Suprapubic skin (tissue), 4 donors: Measurements from ENCODE around the gene SGPL1. TPM values are rescaled to one million over a fixed set of nuclear protein-coding genes. Genes with fewer than 3 reads are reported as not detected.

Experiments
- DNase-seq, 2 donors: peaks; one replicate each; pipeline ENCODE4 v3.0.0-alpha.2; 2019; ENCODE audit warnings: low spot score in 2 of 2
- H3K27ac ChIP-seq: fragments of 200-600 bp; sonication (generic); one replicate; pipeline ENCODE4 v1.5.1; 2019
- H3K27me3 ChIP-seq: fragments of 200-600 bp; sonication (generic); one replicate; pipeline ENCODE4 v1.5.1; 2019
- H3K36me3 ChIP-seq: fragments of 200-600 bp; sonication (generic); one replicate; pipeline ENCODE4 v1.5.1; 2019
- H3K4me1 ChIP-seq: fragments of 200-600 bp; sonication (generic); one replicate; pipeline ENCODE4 v1.5.1; 2019
- H3K4me3 ChIP-seq: fragments of 200-600 bp; sonication (generic); one replicate; pipeline ENCODE4 v1.5.1; 2019; ENCODE audit warnings: mild to moderate bottlenecking
- H3K9me3 ChIP-seq: fragments of 200-600 bp; sonication (generic); one replicate; pipeline ENCODE4 v1.5.1; 2019
- EP300 ChIP-seq: sonication (generic); formaldehyde crosslinking; IDR thresholded peaks from one replicate; pipeline ENCODE4 v1.6.1; 2017; ENCODE audit warnings: antibody characterized with exemption
- POLR2A ChIP-seq, 2 donors: fragments of 450-650 bp; IDR thresholded peaks; one replicate each; pipeline ENCODE4 v1.6.1; 2017; ENCODE audit warnings: antibody characterized with exemption in 2 of 2, mild to moderate bottlenecking in 2 of 2, moderate library complexity in 2 of 2
- POLR2AphosphoS5 ChIP-seq, 3 donors: sonication (generic); formaldehyde crosslinking; IDR thresholded peaks; one replicate each; pipeline ENCODE4 v1.6.1; 2017; ENCODE audit warnings: antibody characterized with exemption in 3 of 3
- WGBS: methylation state at CpG from one replicate; pipeline ENCODE4 v1.1.5; 2018; 5-methylcytosine and 5-hydroxymethylcytosine counted together
- total RNA-seq, 4 donors: library from RNA; depleted of rRNA; stranded (reverse); fragments of >200 nt; gene quantifications; one replicate each; pipeline ENCODE4 v1.1.0, GENCODE V29; 2016
- TF ChIP-seq, protein P1 (sequence below), 2 donors: fragments of 200-600 bp in 1 of 2; fragments of 450-650 bp in 1 of 2; sonication (generic) in 1 of 2; IDR thresholded peaks; one replicate each; pipeline ENCODE4 v1.5.1; 2016 to 2019; ENCODE audit warnings: antibody characterized with exemption in 2 of 2, mild to moderate bottlenecking in 1 of 2, moderate library complexity in 1 of 2

Gene SGPL1
- total RNA-seq, 4 donors from 2014 or later = 54.4 to 80.1 (median 59.6) TPM

DNA sequence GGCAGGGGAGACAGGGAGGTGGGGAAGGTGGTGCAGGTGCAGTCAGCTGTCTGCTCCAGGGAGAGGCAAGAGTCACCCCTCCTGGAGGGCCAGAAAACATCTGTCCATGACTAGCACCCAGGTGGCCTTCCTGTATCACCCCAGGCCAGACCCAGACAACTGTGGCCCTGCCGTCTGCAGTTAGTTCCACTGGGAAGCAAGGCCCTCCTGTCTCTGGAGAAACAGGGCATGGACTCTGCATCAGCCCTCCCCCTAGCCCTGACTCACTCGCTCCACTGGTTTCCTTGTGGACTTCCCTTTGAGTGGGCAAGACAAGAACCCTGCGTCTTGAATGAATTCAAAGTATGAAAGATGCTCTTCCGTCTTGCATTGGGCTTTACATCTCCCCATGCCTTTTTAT lies 43.1 kb upstream of the SGPL1 start:
- no peaks in the 10 kb centered on the region for H3K36me3 ChIP-seq
- peak in 1 of 2 donors; percentile 46 for DNase-seq
- 91% methylated on average over 4 of the region's 4 CpGs for WGBS
- no peak overlapping the region for H3K27ac ChIP-seq
- no peaks in the 10 kb centered on the region for H3K9me3 ChIP-seq
- H3K4me3 ChIP-seq = no peak overlapping the region
- TF ChIP-seq, protein P1, sequence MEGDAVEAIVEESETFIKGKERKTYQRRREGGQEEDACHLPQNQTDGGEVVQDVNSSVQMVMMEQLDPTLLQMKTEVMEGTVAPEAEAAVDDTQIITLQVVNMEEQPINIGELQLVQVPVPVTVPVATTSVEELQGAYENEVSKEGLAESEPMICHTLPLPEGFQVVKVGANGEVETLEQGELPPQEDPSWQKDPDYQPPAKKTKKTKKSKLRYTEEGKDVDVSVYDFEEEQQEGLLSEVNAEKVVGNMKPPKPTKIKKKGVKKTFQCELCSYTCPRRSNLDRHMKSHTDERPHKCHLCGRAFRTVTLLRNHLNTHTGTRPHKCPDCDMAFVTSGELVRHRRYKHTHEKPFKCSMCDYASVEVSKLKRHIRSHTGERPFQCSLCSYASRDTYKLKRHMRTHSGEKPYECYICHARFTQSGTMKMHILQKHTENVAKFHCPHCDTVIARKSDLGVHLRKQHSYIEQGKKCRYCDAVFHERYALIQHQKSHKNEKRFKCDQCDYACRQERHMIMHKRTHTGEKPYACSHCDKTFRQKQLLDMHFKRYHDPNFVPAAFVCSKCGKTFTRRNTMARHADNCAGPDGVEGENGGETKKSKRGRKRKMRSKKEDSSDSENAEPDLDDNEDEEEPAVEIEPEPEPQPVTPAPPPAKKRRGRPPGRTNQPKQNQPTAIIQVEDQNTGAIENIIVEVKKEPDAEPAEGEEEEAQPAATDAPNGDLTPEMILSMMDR (IDR thresholded peaks at IDR 0.05) = no peak
- TF ChIP-seq POLR2AphosphoS5 (IDR thresholded peaks at IDR 0.05) (no peak), EP300 (no peak), POLR2A (IDR thresholded peaks at IDR 0.05) (no peak)
- no peaks in the 10 kb centered on the region for H3K27me3 ChIP-seq
- H3K4me1 ChIP-seq = peaks cover 7% of the 10 kb centered on the region

DNA sequence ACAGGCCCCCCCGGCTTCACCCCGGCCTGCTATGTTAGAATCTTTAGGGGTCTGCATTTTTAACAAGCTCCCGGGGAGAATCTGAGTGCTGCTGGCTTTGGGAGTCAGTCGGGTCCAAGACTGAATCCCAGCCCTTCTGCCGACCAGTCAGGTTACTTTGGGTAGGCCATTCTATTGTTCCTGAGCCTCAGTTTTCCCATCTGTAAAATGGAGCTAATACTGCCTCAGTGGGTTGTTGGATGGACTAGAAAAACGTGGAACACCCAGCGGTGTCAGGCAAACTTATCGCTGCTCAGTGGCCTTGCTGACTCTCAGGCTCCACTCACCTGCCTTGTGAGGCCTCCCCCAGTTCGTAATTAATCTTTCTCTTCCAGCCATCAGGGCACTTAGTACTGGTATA lies 42.3 kb upstream of the SGPL1 start:
- H3K9me3 ChIP-seq = no peaks in the 10 kb centered on the region
- no peak overlapping the region for H3K27ac ChIP-seq
- H3K4me3 ChIP-seq = no peak overlapping the region
- 93% methylated on average over 8 of the region's 9 CpGs for WGBS
- TF ChIP-seq, protein P1 (IDR thresholded peaks at IDR 0.05) = no peak
- TF ChIP-seq POLR2A (IDR thresholded peaks at IDR 0.05) (no peak), EP300 (no peak), POLR2AphosphoS5 (IDR thresholded peaks at IDR 0.05) (no peak)
- DNase-seq = no peak
- peaks cover 7% of the 10 kb centered on the region for H3K4me1 ChIP-seq
- H3K27me3 ChIP-seq = no peaks in the 10 kb centered on the region
- no peaks in the 10 kb centered on the region for H3K36me3 ChIP-seq

GRCh38 chr10:70773965-70774809 lies 41.6 kb upstream of the SGPL1 start:
- no peak overlapping the region for H3K4me3 ChIP-seq
- TF ChIP-seq, protein P1 (IDR thresholded peaks at IDR 0.05) = no peak
- TF ChIP-seq POLR2AphosphoS5 (IDR thresholded peaks at IDR 0.05) = no peak
- TF ChIP-seq EP300 = no peak
- no peak for TF ChIP-seq POLR2A (IDR thresholded peaks at IDR 0.05)
- H3K9me3 ChIP-seq = no peaks in the 10 kb centered on the region
- peaks cover 15% of the 10 kb centered on the region for H3K4me1 ChIP-seq
- DNase-seq = peak in 1 of 2 donors; percentile 69
- WGBS = 79% methylated on average over 14 of the region's 14 CpGs
- no peaks in the 10 kb centered on the region for H3K27me3 ChIP-seq
- H3K36me3 ChIP-seq = no peaks in the 10 kb centered on the region
- no peak overlapping the region for H3K27ac ChIP-seq

GRCh38 chr10:70774810-70775678 lies 40.7 kb upstream of the SGPL1 start:
- Histone ChIP-seq H3K36me3 (no peaks in the 10 kb centered on the region), H3K4me3 (no peak overlapping the region), H3K9me3 (no peaks in the 10 kb centered on the region), H3K27ac (no peak overlapping the region), H3K27me3 (no peaks in the 10 kb centered on the region), H3K4me1 (peaks cover 22% of the 10 kb centered on the region)
- 80% methylated on average over 7 of the region's 14 CpGs for WGBS
- TF ChIP-seq POLR2AphosphoS5 (IDR thresholded peaks at IDR 0.05) (no peak), EP300 (no peak), POLR2A (IDR thresholded peaks at IDR 0.05) (no peak)
- TF ChIP-seq, protein P1 (IDR thresholded peaks at IDR 0.05) = no peak
- DNase-seq = peak in 1 of 2 donors; percentile 75
